Stimulated activated CD4-positive, alpha-beta T cell treated with anti-CD3 and anti-CD28 coated beads, Interleukin-4, amount 100 ng/mL, for 24 hours (primary cell): ENCODE data around the gene STK31.
"Not testable (repeated sequence)": the region's sequence is repeated elsewhere in the genome, so short reads cannot be mapped to it uniquely, and the experiment has no call there.

ENCODE experiments used
- DNase-seq: peaks from one replicate; pipeline ENCODE4 v3.0.0-alpha.2; 2020

The STK31 gene, protein sequence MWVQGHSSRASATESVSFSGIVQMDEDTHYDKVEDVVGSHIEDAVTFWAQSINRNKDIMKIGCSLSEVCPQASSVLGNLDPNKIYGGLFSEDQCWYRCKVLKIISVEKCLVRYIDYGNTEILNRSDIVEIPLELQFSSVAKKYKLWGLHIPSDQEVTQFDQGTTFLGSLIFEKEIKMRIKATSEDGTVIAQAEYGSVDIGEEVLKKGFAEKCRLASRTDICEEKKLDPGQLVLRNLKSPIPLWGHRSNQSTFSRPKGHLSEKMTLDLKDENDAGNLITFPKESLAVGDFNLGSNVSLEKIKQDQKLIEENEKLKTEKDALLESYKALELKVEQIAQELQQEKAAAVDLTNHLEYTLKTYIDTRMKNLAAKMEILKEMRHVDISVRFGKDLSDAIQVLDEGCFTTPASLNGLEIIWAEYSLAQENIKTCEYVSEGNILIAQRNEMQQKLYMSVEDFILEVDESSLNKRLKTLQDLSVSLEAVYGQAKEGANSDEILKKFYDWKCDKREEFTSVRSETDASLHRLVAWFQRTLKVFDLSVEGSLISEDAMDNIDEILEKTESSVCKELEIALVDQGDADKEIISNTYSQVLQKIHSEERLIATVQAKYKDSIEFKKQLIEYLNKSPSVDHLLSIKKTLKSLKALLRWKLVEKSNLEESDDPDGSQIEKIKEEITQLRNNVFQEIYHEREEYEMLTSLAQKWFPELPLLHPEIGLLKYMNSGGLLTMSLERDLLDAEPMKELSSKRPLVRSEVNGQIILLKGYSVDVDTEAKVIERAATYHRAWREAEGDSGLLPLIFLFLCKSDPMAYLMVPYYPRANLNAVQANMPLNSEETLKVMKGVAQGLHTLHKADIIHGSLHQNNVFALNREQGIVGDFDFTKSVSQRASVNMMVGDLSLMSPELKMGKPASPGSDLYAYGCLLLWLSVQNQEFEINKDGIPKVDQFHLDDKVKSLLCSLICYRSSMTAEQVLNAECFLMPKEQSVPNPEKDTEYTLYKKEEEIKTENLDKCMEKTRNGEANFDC

DNA sequence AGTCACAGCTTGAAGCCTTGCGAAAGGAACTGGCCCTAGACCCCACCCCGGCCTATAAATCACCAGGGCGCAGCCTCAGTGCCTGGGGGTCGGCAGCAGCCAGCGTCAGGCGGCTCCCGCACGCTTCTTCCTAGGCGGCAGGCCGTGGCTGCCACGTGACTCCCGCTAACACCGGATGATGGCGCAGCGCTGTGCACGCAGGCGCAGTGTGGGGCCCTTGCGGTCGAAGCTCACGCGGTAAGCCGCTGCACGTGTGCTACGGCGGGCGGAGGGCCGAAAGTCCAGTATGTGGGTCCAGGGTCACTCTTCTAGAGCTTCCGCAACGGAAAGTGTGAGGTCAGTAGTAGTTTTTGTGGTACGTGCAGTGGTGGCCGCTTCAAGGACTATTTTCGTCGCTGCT, at the start of gene STK31:
Gene STK31 (plus strand): TSS at position 220 of the 400 bp plus-strand sequence. CDS start 67 bp downstream, at position 287.
- no peak for DNase-seq

DNA sequence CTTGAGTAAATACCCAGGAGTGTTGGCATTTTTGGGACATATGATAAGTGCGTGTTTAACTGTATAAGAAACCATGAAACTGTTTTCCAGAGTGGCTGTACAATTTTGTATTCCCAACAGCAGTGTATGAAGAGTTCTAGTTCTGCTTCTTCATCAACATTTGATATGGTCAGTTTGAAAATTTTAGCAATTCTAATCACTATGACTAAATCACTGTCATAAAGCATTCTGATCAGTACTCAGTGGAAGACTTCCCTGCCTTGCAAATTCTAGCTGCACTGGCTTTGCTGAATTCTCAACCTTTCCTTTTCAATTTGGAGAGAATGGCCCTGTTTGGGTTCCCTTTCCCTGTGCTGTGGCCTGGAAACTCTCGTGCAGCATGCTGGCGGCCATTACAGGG, 48.6 kb upstream of the STK31 start:
- no peak for DNase-seq

DNA sequence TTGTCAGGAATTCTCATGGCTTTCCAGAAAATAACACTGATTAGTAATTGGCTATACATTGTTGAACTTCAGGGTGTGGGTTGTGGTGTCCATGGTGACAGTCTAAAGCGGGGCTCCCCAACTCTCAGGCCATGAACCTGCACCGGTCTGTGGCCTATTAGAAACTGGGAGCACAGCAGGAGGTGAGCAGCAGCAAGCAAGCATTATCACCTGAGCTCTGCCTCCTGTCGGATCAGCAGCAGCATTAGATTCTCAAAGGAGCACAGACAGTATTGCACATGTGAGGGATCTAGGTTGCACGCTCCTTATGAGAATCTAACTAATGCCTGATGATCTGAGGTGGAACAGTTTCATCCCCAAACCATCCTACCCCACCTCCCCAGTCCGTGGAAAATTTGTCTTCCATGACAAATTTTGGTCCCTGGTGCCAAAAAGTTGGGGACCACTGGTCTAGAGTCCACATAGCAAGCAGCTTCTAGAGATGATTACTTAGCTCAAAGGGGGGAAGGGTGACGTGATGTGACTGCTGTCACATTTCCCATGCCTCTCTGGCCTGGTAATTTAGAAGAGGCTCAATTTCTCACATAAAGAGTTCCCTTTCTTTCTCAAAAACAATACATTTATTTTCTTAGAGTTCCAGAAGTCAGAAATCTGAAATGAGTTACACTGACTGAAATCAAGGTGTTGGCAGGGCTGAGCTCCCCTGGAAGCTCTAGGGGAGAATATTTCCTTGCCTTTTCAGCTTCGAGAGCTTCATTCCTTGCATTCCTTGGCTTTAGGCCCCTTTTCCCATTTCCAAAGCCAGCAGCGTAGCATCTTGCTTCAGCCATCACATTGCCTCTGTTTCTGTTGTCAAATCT, 47.7 kb upstream of the STK31 start:
- no peak for DNase-seq

DNA sequence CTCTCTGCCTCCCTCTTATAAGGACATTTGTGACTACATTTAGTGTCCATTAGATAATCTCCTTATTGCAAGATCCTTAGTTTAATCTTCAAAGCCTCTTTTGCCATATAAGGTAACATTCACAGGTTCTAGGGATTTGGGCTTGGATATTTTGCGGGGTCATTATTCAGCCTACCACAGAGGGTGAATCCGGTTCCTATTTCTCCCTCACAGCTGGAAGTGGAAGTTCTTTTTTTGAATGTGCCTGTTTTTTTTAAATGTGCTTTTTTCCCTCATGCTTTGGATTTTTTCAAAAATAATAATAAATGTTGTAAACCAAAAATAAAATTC, 47.1 kb upstream of the STK31 start:
- no peak for DNase-seq

DNA sequence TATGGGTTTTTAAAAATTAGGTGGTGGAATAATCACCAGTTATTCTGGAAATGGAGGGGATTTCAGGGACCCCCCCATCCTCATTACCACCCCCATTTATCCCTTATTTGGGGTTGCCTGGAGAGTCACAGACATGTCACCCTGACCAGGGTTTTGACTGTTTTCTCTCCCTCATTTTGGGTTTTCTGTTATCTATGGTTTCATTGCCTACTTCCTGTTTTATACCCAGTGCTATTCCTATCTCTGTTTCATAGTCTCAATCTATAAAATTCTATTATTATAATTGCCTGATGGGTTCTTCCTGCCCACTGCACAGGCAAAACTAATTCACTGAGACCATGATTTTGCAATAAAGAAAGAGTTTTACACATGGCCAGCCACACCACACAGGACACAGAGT, 45.9 kb upstream of the STK31 start:
- no peak for DNase-seq

DNA sequence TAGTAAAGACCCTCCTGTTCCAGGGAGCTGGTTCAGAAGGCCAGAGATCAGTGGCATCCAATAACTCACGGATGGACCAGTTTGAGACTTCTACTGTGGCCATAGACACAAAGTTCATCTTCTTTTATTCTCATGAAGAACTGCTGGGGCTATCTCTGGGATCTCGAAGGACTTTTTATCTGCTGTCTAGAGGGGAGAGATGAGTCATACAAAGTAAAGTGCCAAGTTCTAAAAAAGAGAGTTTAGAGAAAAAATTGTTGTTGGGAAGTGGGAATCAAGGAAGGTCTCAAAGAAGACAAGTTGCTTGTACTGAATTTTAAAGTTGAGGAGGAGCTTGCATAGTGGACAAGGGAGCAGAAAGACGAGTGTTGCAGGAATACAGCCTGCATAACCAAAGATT, 38.0 kb upstream of the STK31 start:
- DNase-seq = no peak

DNA sequence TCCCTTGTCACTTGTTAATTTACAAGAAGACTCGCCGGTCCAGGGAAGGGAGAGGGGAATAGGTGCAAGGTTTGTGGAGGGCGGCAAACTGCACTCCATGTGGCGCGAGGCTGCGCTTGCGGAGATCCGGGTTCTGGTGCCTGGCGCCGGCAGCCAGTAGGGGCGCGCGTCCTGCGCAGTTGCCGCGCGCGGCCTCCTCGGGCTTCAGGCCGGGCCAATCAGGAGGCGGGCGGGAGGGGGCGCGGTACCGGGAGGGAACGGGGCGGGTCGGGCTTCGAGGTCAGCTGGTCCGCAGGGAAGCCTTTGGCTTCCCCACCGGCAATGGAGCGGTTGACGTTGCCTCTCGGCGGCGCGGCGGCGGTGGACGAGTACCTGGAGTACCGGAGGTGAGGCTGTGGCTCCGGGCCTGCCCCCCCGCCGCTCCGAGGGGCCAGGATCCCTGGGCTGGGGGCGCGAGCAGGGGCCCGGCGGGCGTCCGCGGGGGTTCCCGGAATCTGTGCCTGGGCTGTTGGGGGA, 30.1 kb upstream of the STK31 start, which contains the start of gene FAM221A:
Gene FAM221A (plus strand): TSS at position 302 of the 516 bp plus-strand sequence. CDS start 20 bp downstream, at position 322.
- DNase-seq = peak; percentile 81

DNA sequence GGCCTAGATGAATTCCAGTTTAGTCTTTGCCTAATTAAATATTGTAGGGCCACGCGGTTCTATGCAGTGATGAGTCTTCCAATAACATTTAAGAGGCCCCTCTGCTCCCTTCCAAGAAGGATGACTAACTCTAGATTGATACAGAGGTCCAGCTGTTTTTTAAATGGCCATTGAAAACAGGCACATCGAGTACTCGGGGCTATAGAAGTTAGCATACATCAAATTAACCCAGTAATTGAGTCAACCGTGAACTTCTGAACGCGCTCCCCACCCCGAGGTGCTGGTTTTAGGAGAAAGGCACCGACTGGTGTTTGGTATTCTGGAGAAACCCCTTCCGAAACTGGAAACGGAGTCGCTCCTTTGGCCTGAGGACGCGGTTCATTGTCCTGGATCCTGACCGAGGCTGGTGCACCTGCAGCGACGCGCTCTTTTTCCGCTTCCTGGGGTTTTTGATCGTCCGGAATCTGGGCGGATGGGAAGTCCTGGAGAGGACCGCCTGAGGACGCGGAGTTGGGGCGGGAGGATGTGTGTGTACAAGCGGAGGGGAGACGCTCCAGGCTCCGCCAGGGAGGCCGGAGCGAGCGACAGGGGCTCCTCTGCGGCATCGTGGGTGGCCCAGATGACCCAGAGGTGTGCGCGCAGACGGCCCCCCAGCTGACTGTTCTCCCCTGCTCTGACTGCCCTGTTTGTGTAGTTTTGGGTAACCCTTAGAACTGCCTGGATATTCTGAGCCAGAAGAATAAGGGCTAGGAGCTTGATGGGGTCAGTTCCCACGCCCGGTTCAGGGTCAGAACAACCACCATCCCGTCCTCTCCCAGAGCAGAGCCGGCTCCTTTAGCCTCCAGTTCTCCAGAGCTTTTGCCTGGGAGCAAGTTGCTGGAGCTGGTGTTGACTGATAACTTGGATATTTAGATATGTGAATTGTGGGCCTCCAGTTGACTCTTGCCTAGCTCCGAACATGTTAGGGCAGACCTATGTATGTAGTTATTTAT, 29.3 kb upstream of the STK31 start:
- peak; percentile 51 for DNase-seq

DNA sequence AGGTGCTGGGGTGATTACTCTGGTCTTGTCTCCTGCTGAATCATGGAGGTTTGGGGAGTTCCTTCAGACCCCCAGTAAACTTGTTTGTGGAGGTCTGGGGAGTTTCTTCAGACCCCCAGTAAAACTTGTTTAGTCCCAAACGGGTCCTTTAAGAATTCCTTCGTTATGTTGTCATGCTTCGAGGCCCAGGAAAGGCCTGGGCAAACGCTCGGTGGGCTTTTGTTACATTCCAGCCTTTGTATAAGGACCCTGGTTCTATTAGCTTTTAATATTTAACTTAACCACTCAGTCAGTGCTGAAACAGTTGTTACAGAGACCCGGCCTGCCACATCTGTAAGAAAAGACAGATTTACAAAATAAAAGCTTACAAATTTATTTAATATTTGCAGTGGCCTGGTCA, 26.0 kb upstream of the STK31 start:
- DNase-seq = not testable (repeated sequence)

DNA sequence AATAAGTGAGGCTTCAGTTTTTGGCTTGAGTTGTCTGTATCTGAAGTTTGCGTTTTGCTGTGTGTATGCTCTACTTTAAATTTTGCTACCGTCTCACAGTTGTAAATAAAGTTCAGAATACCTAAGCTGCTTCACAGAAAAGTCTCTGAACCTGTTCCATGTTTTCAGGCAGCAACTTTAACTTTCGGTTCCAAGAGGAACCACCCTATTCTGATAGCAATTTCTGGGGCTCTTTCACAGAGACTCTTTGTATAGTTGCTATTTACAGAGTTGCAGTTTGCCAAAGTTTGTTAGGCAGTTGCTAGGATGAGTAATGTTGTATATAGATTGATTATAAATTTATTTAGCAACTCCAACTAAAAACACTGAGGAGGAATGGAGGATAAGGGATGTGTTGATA, 24.3 kb upstream of the STK31 start:
- DNase-seq = no peak

DNA sequence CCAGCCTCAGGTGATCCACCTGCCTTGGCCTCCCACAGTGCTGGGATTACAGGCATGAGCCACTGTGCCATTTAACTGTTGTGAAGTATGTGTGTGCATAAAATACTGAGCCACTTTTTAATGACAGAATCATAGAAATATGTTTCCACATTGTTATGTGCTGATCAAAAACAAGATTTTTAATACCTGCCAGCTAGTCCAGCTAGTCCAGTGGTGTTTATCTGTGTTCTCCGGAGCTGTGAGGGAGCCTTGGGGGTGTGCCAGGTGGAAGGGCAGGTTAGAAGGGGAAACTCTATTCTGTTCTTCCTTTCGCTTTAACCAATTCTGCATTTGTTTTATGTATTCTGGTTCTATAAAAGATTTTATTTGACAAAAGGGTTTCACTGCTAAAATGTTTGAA, 23.0 kb upstream of the STK31 start:
- no peak for DNase-seq

DNA sequence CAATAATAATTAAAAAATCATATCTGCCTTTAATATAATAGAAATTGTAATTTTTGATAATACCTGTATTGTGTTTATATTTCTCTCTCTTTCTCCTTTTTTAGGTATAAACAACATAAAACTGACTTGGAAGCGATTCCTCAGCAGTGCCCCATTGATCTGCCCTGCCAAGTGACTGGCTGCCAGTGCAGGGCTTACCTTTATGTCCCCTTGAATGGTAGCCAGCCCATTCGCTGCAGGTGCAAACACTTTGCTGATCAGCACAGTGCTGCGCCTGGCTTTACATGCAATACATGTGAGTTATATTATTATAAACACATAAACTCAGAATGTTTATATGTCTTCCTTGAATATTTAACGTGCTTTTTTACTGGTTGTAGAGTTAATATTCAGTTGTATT, 20.9 kb upstream of the STK31 start:
- no peak for DNase-seq

DNA sequence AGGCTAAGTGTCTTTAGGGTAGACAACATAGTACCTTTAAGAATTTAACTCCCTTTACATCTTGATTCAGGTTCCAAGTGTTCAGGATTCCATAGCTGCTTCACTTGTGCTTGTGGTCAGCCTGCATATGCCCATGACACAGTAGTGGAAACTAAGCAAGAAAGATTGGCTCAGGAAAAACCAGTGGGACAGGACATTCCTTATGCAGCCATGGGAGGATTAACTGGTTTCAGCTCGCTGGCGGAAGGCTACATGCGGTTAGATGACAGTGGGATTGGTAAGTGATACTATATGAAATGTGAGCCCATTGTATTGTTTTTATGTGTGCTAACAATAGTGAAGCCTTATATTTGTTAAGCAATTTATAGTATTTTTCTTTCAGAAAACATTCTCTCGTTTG, 18.7 kb upstream of the STK31 start:
- no peak for DNase-seq

DNA sequence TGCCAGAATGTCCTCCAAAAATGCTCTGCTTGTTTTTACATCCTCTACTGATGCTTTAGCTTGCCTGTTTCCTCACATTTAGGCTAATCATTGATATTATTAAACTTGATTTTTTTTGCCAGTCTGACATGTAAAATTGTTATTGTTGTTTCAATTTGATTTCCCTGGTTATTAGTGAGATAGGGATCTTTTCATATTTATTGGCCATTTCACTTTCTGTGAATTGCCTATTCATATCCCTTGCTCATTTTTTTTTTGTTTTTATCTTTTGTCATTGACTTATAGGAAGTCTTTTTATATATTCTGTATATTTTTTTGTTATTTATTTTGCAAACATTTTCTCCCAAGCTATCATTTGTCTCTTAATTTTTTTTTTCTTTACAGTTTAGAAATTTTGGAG, 16.8 kb upstream of the STK31 start:
- no peak for DNase-seq

DNA sequence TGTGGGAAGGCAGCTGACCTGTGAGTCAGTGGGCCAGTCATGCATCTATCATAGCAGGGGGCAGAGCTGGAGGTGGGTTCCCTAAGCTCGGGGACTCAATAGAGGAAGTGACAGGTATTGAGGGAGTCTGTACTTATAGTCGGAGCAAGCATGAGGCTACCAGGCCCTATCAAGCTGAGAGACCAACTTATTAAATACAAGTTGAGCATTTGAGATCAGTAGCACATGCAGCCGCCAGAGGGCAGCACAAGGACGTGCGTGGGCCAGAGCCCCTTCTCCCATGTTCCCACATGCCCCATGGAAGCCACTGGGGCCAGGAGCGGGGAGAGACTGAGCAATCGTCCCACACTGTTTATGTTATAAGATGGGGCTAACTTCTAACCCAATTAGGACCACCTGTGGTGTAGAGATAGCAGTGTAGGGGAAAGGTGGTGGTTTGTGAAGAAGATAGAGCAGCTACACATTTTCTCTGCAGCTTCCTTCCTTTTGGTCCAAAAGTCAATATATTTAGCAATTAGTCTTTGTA, 13.0 kb upstream of the STK31 start:
- peak; percentile 57 for DNase-seq

DNA sequence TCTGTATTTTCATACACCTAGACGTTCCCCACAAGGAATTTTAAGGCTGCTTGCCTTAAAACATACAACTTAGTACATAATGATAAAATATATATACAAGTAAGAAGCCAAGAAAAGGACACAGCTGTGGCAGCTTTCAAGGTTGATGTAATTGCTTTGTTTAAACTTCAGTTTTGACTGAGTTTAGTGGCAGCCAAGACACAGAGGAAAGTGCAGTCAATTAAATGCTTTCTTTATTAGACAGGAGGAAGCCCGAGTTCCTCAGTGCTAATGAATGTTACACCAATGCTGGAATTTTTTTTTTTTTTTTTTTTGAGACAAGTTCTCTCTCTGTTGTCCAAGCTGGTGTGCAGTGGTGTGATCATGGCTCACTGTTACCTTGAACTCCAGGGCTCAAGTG, 11.2 kb upstream of the STK31 start:
- DNase-seq = no peak

DNA sequence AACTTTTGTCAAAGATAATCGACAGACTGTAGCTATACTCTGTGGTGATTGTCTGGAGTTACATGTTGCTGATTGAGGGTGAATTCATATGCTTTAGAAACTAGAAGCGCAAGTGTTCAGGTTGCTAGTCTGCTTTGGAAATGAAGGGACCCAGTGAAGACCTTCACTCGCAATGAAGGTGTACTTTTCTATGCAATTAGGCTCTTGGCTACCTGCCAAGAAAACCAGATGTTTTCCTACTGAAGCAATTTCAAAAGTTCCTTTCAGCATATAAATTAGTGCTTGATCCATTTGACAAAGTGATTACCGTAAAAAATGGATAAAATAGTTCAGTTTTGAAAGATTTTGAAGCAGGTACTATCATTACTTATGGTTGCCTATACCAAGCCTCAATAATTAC, 10.0 kb upstream of the STK31 start:
- no peak for DNase-seq

DNA sequence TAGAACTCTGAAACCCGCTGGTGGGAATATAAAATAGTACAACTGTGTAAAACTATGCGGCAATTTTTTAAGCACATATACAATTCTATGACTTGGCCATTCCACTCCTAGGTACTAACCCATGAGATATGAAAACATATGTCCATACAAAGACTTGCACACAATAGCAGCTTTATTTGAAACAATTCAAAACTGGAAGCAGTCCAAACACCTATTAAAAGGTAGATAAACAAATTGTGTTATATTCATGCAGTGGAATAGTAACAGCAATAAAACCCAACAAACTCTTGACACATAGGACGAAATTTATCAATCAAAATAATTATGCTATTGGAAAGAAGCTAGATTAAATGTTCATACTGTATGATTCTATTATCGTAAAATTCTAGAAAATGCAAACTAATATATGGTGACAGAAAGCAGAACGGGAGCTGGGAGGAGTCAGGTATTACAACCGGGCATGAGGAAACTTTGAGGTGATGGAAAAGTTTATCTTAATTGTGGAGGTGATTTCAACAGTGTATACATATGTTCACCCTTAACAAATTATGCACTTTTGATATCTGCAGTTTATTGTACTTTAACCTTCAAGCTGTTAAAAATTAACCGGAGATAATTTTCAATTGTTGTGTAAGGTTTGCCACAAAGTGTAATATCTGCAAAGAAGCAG, 803 bp upstream of the STK31 start:
- no peak for DNase-seq

DNA sequence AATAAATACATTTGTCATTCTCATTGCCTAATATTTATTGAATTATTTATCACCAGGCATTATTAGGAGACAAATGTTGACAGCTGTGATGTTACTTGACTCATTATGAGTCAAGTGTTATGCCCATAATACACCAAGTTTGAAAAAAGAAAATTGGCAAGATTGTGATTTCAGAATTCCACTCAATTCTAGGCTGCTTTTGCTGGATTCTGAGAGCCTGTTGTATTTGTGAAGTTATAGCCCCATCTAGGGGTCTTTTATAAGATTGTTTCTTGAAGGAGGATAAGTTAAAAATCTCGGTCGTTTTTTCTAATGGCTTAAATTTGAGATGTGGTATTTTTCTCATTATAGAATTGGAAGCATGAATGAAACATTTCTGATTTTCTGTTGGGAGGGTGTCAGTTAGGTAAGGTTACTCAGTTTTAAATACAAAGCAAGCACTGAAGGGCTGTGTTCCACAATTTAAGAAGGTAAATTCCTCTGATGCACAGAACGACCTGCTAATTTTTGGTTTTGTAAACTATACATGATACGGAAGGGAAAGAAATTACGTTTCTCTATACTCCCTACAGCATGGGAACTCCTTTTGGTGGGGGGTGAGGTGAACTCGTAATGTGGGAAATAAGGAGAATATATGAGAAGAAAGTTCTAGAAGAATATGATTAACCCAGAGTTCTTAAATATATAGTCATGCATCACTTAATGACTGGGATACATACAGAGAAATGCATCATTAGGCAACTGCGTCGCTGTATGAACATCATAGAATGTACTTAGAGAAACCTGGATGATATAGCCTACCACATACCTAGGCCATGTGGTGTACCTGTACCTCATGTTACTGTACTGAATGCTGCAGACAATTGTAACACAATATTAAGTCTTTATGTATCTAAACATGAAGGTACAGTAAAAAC, 2.6 kb downstream of the STK31 start:
- no peak for DNase-seq
